NB4 (cell line): ENCODE data around the gene ALKBH2.

Source experiments
- POLR2A ChIP-seq: IDR thresholded peaks from 2 replicates; pipeline ENCODE4 v1.6.1; 2011; ENCODE audit warnings: mild to moderate bottlenecking; ENCODE audit not compliant: insufficient read length; ENCODE audit errors: extremely low read depth
- TF ChIP-seq, protein P1 (sequence below): IDR thresholded peaks from one replicate; pipeline ENCODE4 v1.5.1; 2012; ENCODE audit warnings: low read depth, low read length
- TF ChIP-seq, protein P2 (sequence below): IDR thresholded peaks from 2 replicates; pipeline ENCODE4 v1.6.1; 2011; ENCODE audit warnings: low read depth, low read length

DNA sequence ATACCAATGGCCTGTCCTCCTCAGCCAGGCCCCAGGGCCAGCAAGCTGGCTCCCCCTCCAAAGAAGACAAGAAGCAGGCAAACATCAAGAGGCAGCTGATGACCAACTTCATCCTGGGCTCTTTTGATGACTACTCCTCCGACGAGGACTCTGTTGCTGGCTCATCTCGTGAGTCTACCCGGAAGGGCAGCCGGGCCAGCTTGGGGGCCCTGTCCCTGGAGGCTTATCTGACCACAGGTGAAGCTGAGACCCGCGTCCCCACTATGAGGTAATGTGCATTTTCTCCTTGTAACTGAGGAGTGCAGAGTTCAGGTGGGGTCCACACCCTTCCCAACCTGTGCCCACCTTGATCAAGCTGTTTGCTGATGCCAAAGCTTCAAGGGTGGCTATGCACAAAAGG, 46.5 kb upstream of the ALKBH2 start:
- TF ChIP-seq, protein P1, sequence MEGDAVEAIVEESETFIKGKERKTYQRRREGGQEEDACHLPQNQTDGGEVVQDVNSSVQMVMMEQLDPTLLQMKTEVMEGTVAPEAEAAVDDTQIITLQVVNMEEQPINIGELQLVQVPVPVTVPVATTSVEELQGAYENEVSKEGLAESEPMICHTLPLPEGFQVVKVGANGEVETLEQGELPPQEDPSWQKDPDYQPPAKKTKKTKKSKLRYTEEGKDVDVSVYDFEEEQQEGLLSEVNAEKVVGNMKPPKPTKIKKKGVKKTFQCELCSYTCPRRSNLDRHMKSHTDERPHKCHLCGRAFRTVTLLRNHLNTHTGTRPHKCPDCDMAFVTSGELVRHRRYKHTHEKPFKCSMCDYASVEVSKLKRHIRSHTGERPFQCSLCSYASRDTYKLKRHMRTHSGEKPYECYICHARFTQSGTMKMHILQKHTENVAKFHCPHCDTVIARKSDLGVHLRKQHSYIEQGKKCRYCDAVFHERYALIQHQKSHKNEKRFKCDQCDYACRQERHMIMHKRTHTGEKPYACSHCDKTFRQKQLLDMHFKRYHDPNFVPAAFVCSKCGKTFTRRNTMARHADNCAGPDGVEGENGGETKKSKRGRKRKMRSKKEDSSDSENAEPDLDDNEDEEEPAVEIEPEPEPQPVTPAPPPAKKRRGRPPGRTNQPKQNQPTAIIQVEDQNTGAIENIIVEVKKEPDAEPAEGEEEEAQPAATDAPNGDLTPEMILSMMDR = no peak
- TF ChIP-seq POLR2A = no peak
- TF ChIP-seq, protein P2, sequence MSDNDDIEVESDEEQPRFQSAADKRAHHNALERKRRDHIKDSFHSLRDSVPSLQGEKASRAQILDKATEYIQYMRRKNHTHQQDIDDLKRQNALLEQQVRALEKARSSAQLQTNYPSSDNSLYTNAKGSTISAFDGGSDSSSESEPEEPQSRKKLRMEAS = no peak
